GM23338 (cell line): Measurements from ENCODE around the gene ARF3.

Experiments used
- EZH2 ChIP-seq: fragments of 200-600 bp; sonication (generic); IDR thresholded peaks from one replicate; pipeline ENCODE4 v1.8.0; 2017; ENCODE audit warnings: antibody characterized with exemption, mild to moderate bottlenecking, low read depth; ENCODE audit not compliant: unreplicated experiment
- EZH2phosphoT487 ChIP-seq: fragments of 200-600 bp; sonication (generic); IDR thresholded peaks from one replicate; pipeline ENCODE4 v1.8.1; 2018; ENCODE audit warnings: antibody characterized with exemption; ENCODE audit not compliant: unreplicated experiment
- JUNB ChIP-seq: IDR thresholded peaks from one replicate; pipeline ENCODE4 v1.6.1; 2016; ENCODE audit warnings: antibody characterized with exemption; ENCODE audit not compliant: unreplicated experiment
- POLR2AphosphoS5 ChIP-seq: IDR thresholded peaks from 2 replicates; pipeline ENCODE4 v1.6.1; 2016; ENCODE audit warnings: antibody characterized with exemption, low read depth
- TF ChIP-seq, protein P1 (sequence below), 2 experiments: fragments of 200-600 bp in 1 of 2; sonication (generic) in 1 of 2; conservative IDR thresholded peaks; 2 replicates each; pipeline versions ENCODE4 v1.5.1 to v1.6.1; 2016 to 2017; ENCODE audit warnings: antibody characterized with exemption in 2 of 2, low read depth in 2 of 2, mild to moderate bottlenecking in 2 of 2, moderate library complexity in 1 of 2
- TF ChIP-seq, protein P2 (sequence below): IDR thresholded peaks from 2 replicates; pipeline ENCODE4 v1.6.1; 2016; ENCODE audit warnings: antibody characterized with exemption
- TF ChIP-seq, protein P3 (sequence below): IDR thresholded peaks from one replicate; pipeline ENCODE4 v1.6.1; 2018; ENCODE audit warnings: antibody characterized with exemption; ENCODE audit not compliant: unreplicated experiment

DNA sequence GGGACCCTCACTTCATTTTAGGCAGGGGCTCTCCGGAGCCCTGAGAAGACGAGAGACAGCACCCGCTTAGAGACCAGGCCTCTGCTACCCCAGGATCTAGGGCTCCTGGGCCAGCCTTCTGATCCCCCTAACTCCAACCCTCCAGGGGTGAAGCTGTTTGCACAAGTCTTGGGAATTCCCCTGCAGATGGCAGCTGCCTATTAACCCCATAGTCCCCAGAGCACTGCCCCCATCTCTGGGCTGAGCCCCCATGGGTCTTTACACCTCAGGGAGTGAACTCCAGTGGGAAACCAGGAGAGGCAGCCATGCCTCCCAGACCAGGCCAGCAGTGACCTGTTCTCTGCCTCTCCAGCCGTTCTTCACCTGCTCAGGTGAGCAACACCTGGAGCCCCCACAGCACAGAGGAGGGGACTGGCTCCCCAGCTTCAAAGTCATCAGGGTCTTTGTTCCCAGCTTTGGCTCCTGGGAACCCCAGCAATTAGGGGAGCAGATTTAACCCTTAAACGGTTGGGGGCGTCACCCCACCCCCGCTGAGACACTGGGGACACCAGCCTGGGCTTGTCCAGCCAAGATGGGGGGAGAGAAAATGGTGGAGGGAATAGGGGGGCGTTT, 12.0 kb upstream of the ARF3 start:
- TF ChIP-seq, protein P1, sequence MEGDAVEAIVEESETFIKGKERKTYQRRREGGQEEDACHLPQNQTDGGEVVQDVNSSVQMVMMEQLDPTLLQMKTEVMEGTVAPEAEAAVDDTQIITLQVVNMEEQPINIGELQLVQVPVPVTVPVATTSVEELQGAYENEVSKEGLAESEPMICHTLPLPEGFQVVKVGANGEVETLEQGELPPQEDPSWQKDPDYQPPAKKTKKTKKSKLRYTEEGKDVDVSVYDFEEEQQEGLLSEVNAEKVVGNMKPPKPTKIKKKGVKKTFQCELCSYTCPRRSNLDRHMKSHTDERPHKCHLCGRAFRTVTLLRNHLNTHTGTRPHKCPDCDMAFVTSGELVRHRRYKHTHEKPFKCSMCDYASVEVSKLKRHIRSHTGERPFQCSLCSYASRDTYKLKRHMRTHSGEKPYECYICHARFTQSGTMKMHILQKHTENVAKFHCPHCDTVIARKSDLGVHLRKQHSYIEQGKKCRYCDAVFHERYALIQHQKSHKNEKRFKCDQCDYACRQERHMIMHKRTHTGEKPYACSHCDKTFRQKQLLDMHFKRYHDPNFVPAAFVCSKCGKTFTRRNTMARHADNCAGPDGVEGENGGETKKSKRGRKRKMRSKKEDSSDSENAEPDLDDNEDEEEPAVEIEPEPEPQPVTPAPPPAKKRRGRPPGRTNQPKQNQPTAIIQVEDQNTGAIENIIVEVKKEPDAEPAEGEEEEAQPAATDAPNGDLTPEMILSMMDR (conservative IDR thresholded peaks at IDR 0.05; ENCODE audit: low read depth in 2 of 2) = no peak
- TF ChIP-seq EZH2 (peak; percentile 55), POLR2AphosphoS5 (no peak), EZH2phosphoT487 (no peak), JUNB (no peak)
- TF ChIP-seq, protein P2, sequence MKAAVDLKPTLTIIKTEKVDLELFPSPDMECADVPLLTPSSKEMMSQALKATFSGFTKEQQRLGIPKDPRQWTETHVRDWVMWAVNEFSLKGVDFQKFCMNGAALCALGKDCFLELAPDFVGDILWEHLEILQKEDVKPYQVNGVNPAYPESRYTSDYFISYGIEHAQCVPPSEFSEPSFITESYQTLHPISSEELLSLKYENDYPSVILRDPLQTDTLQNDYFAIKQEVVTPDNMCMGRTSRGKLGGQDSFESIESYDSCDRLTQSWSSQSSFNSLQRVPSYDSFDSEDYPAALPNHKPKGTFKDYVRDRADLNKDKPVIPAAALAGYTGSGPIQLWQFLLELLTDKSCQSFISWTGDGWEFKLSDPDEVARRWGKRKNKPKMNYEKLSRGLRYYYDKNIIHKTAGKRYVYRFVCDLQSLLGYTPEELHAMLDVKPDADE = no peak
- TF ChIP-seq, protein P3, sequence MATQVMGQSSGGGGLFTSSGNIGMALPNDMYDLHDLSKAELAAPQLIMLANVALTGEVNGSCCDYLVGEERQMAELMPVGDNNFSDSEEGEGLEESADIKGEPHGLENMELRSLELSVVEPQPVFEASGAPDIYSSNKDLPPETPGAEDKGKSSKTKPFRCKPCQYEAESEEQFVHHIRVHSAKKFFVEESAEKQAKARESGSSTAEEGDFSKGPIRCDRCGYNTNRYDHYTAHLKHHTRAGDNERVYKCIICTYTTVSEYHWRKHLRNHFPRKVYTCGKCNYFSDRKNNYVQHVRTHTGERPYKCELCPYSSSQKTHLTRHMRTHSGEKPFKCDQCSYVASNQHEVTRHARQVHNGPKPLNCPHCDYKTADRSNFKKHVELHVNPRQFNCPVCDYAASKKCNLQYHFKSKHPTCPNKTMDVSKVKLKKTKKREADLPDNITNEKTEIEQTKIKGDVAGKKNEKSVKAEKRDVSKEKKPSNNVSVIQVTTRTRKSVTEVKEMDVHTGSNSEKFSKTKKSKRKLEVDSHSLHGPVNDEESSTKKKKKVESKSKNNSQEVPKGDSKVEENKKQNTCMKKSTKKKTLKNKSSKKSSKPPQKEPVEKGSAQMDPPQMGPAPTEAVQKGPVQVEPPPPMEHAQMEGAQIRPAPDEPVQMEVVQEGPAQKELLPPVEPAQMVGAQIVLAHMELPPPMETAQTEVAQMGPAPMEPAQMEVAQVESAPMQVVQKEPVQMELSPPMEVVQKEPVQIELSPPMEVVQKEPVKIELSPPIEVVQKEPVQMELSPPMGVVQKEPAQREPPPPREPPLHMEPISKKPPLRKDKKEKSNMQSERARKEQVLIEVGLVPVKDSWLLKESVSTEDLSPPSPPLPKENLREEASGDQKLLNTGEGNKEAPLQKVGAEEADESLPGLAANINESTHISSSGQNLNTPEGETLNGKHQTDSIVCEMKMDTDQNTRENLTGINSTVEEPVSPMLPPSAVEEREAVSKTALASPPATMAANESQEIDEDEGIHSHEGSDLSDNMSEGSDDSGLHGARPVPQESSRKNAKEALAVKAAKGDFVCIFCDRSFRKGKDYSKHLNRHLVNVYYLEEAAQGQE = no peak
